CD4-positive, alpha-beta memory T cell (primary cell): Measurements from ENCODE around the gene AVPR2. TPM values are rescaled to one million over a fixed set of nuclear protein-coding genes. Genes with fewer than 3 reads are reported as not detected.

Experiments used
- CTCF ChIA-PET: fragments of 350-600 bp; sonication (Branson Sonifier 250); formaldehyde crosslinking; loops from one replicate; lab custom pipeline; 2021; ENCODE audit warnings: inconsistent platforms; ENCODE audit not compliant: partially characterized antibody; lab: Charles Lee
- POLR2A ChIA-PET: fragments of 350-600 bp; sonication (Branson Sonifier 250); formaldehyde crosslinking; loops from one replicate; lab custom pipeline; 2021; ENCODE audit not compliant: partially characterized antibody; lab: Charles Lee
- DNase-seq, 5 donors: peaks; one replicate each; pipeline versions ENCODE4 v3.0.0 to v3.0.0-alpha.2; 2020 to 2022; ENCODE audit warnings: mixed read lengths in 1 of 5
- H3K27ac ChIP-seq: one replicate; pipeline ENCODE4 v1.7.0; 2013; ENCODE audit warnings: low read depth, low read length
- H3K27me3 ChIP-seq: 2 replicates; pipeline ENCODE4 v1.7.0; 2013; ENCODE audit warnings: mild to moderate bottlenecking, low read length, moderate library complexity; ENCODE audit not compliant: insufficient read depth
- H3K36me3 ChIP-seq: 2 replicates; pipeline ENCODE4 v1.7.0; 2013; ENCODE audit warnings: mild to moderate bottlenecking, low read length, moderate library complexity; ENCODE audit not compliant: insufficient read depth
- H3K4me1 ChIP-seq: 2 replicates; pipeline ENCODE4 v1.7.0; 2013; ENCODE audit warnings: mild to moderate bottlenecking, low read length, moderate library complexity; ENCODE audit not compliant: insufficient read depth
- H3K4me3 ChIP-seq, 2 donors: one replicate each; pipeline ENCODE4 v1.7.0; 2013; ENCODE audit warnings: low read length in 2 of 2, mild to moderate bottlenecking in 1 of 2
- H3K9me3 ChIP-seq, 2 donors: one replicate each; pipeline ENCODE4 v1.7.0; 2013; ENCODE audit warnings: low read length in 2 of 2, control low read depth in 1 of 2; ENCODE audit not compliant: control insufficient read depth in 1 of 2
- H3K27ac Mint-ChIP-seq, 7 donors: one replicate each; pipeline ENCODE4 v1.8.0; 2020 to 2021; ENCODE audit warnings: mixed read lengths in 7 of 7, mild to moderate bottlenecking in 6 of 7, inconsistent platforms in 3 of 7, moderate library complexity in 3 of 7
- H3K27me3 Mint-ChIP-seq, 2 donors: one replicate each; pipeline ENCODE4 v1.8.0; 2020 to 2021; ENCODE audit warnings: mixed read lengths in 2 of 2
- H3K36me3 Mint-ChIP-seq, 2 donors: one replicate each; pipeline ENCODE4 v1.8.0; 2020 to 2021; ENCODE audit warnings: mixed read lengths in 2 of 2, inconsistent platforms in 1 of 2, mild to moderate bottlenecking in 1 of 2
- H3K4me1 Mint-ChIP-seq, 4 donors: one replicate each; pipeline ENCODE4 v1.8.0; 2020 to 2021; ENCODE audit warnings: mixed read lengths in 4 of 4, mild to moderate bottlenecking in 1 of 4
- H3K4me3 Mint-ChIP-seq, 8 donors: one replicate each; pipeline ENCODE4 v1.8.0; 2020 to 2021; ENCODE audit warnings: mixed read lengths in 8 of 8, mild to moderate bottlenecking in 7 of 8, moderate library complexity in 6 of 8, inconsistent platforms in 3 of 8
- H3K9me3 Mint-ChIP-seq, 8 donors: one replicate each; pipeline ENCODE4 v1.8.0; 2020 to 2021; ENCODE audit warnings: mixed read lengths in 8 of 8, mild to moderate bottlenecking in 5 of 8, inconsistent platforms in 3 of 8, moderate library complexity in 1 of 8
- intact Hi-C: fragments of 100-400 bp; cut with micrococcal nuclease; formaldehyde crosslinking; loops from one replicate; pipeline ENCODE4 v1.15.1; 2023
- polyA plus RNA-seq, 2 donors: library from polyadenylated mRNA; unstranded; fragments of 300-500 nt; fragmentation: Illumina TruSeq; gene quantifications; one replicate each; pipeline ENCODE4 v1.2.3, GENCODE V29; 2021
- total RNA-seq, 2 experiments: library from RNA; stranded (reverse); gene quantifications; one replicate each; pipeline ENCODE4 v1.2.3, GENCODE V29; 2021

AVPR2 gene
- total and polyA plus RNA-seq, 4 experiments from 2014 or later, result 0.15 TPM; not detected in 3

DNA sequence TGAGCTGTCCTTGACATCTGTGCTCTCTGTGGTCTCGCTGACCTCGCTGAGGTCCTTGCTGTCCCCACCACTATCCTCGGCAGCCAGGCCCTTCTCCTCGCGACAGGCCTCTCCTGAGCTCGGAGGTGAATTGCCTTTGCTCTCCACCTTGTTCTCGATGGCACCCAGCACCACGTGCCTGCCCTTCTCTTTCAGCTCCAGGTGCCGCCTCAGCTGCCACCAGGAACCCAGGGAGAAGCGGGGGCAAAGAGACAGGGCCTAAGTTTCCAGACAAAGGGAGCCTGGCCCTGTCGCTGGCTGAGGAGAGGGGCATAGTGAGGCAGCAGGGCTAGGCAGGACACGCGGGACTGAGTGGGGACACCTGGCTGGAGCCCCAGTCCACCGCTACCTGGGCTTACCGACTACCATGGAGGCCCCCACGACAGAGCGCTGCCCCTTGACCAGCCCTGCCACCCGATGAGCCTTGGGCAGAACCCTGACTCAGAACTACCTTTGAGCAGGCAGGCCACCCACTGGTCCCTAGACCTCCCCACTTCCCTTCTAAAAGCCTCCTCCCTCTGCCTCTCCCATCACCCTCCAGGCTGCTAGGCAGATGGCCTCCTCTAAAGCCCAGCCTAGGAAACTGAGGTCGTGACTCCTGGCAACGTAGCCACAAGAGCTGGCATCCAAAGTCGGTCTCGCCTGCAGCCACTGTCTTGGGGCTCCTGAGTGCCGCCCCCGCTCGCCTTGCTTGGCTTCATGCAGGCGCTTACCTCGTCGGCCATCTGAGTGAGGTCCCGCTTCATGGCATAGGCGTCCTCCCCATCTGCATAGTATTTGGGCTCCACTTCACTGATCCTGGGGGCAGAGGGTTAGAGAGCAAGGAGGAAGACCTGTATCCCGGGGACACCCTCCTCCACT is 25.8 kb downstream of the AVPR2 start:
- intact Hi-C loops, result no loop called here
- Mint-ChIP-seq H3K9me3 (no peaks in the 10 kb centered on the region), H3K27me3 (no peaks in the 10 kb centered on the region), H3K27ac (peak overlapping the region in 3 of 7 donors; percentile 57 to 74 (median 57)), H3K36me3 (peaks cover 5 to 25% of the 10 kb centered on the region in 2 donors), H3K4me1 (peaks cover 7 to 57% (median 42%) of the 10 kb centered on the region in 4 donors), H3K4me3 (peak overlapping the region in 1 of 8 donors; percentile 15)
- Histone ChIP-seq H3K4me3 (no peak overlapping the region), H3K9me3 (no peaks in the 10 kb centered on the region), H3K27me3 (no peaks in the 10 kb centered on the region), H3K36me3 (peaks cover 4% of the 10 kb centered on the region), H3K4me1 (peaks cover 15% of the 10 kb centered on the region), H3K27ac (no peak overlapping the region)
- DNase-seq, result no peak
- POLR2A ChIA-PET, result interaction anchor here (20.6 kb wide), 1 partner anchor 13 kb away, joined by 447 read pairs; the partner anchor contains the start of genes NAA10 and RENBP
- CTCF ChIA-PET, result interaction anchor here (0.8 to 14.9 kb wide), 2 partner anchors 16 to 102 kb away, joined by 3 to 290 read pairs; partner anchors contain the start of gene RENBP

DNA sequence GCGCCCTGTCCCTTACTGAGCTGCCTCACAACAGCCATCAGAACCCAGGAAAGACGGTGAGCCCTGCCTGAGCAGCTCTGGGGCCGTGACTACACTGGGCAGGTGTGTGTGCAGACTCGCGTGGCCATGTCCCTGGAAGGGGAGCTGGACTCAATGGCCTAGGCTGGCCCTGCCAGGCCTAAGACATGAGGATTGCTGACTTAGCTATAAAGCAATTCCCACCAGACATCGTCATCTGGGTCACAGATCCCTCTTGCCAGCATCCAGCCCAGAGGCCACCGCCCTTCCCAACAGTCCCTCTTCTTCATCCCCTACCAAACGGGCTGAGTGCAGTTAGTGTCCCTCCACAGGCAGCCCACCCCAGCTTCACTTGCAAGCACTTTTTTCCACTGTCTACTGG is 26.7 kb downstream of the AVPR2 start:
- POLR2A ChIA-PET, result interaction anchor here (20.6 kb wide), 1 partner anchor 12 kb away, joined by 447 read pairs; the partner anchor contains the start of genes NAA10 and RENBP
- DNase-seq, result no peak
- Histone ChIP-seq H3K36me3 (peaks cover 4% of the 10 kb centered on the region), H3K4me1 (peaks cover 15% of the 10 kb centered on the region), H3K4me3 (no peak overlapping the region), H3K27ac (no peak overlapping the region), H3K27me3 (no peaks in the 10 kb centered on the region), H3K9me3 (no peaks in the 10 kb centered on the region)
- H3K9me3 Mint-ChIP-seq, result no peaks in the 10 kb centered on the region
- H3K27ac Mint-ChIP-seq, result peak overlapping the region in 6 of 7 donors; percentile 42 to 81 (median 58)
- intact Hi-C loops, result no loop called here
- H3K4me3 Mint-ChIP-seq, result peak overlapping the region in 1 of 8 donors; percentile 39
- H3K27me3 Mint-ChIP-seq, result no peaks in the 10 kb centered on the region
- peaks cover 5 to 21% of the 10 kb centered on the region in 2 donors for H3K36me3 Mint-ChIP-seq
- CTCF ChIA-PET, result interaction anchor here (14.9 kb wide), 1 partner anchor 15 kb away, joined by 290 read pairs; the partner anchor contains the start of gene RENBP
- H3K4me1 Mint-ChIP-seq, result peaks cover 7 to 53% (median 40%) of the 10 kb centered on the region in 4 donors

DNA sequence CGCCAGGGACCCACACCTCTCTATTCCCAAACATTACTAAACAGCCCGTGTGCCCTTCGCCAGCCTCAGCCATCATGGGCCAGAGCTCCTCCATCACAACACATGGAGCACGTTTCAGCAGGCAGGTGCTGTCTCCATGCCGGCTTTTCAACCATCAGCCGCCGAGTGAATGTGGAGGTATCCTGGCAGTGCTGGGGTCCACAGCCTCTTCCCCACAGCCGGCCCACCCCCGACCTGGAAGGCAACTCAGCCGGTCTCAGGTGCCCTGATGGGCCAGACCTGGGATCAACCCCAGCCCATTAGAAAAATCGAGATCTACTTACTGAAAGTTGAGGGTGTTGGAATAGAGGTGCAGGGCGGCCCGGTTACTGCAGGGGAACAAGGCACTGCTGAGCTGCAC is 27.3 kb downstream of the AVPR2 start:
- Histone ChIP-seq H3K36me3 (peaks cover 4% of the 10 kb centered on the region), H3K4me3 (no peak overlapping the region), H3K27ac (no peak overlapping the region), H3K4me1 (peaks cover 15% of the 10 kb centered on the region), H3K27me3 (no peaks in the 10 kb centered on the region), H3K9me3 (no peaks in the 10 kb centered on the region)
- ChIA-PET CTCF (interaction anchor here (5.1 to 14.9 kb wide), 2 partner anchors 8 to 15 kb away, joined by 34 to 290 read pairs; partner anchors contain the start of gene RENBP), POLR2A (interaction anchor here (0.9 to 20.6 kb wide), 2 partner anchors 12 to 26 kb away, joined by 3 to 447 read pairs; partner anchors contain the start of genes NAA10 and RENBP)
- Mint-ChIP-seq H3K36me3 (peaks cover 5 to 20% of the 10 kb centered on the region in 2 donors), H3K9me3 (peaks cover 0 to 3% (median 0%) of the 10 kb centered on the region in 8 donors), H3K27me3 (no peaks in the 10 kb centered on the region), H3K27ac (peak overlapping the region in 6 of 7 donors; percentile 31 to 89 (median 54)), H3K4me3 (peak overlapping the region in 1 of 8 donors; percentile 39), H3K4me1 (peaks cover 9 to 54% (median 40%) of the 10 kb centered on the region in 4 donors)
- intact Hi-C loops, result no loop called here
- DNase-seq, result no peak

DNA sequence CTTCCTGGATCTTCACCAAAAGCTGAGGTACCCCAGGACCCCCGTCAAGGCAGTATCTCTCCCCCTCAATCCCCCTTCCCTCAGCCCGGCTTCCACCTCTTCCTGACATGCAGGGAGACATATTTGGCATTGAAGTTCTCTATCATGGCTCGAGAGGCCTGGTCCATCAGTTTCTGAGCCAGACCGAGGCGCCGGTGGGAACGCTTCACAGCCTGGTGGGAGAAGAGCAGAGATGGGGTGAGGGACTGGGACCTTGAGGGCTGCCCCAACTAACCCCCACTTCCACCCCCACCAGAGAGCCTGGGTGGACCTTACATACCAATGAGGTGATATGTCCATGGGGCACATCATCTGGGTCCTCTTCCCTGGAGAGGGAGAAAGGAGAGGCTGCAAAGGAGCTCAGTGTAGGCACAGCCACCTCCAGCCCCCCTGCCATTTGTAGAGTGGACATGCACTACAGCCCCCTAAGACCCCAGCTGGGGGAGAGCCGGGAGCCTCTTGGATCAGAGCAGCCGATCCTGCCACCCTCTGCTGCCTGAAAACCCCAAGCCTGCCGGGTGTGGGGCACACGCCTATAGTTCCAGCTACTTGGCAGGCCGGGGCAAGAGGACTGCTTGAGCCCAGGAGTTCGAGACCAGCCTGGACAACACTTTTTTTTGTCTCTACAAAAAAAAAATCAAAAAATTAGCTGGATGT is 27.9 kb downstream of the AVPR2 start:
- Histone ChIP-seq H3K4me1 (peaks cover 15% of the 10 kb centered on the region), H3K36me3 (peaks cover 4% of the 10 kb centered on the region), H3K9me3 (no peaks in the 10 kb centered on the region), H3K27ac (no peak overlapping the region), H3K27me3 (no peaks in the 10 kb centered on the region), H3K4me3 (no peak overlapping the region)
- Mint-ChIP-seq H3K4me1 (peaks cover 9 to 48% (median 35%) of the 10 kb centered on the region in 4 donors), H3K27ac (peak overlapping the region in 2 of 7 donors; percentile 57 to 75), H3K36me3 (peaks cover 5 to 16% of the 10 kb centered on the region in 2 donors), H3K27me3 (no peaks in the 10 kb centered on the region), H3K9me3 (peaks cover 0 to 3% (median 0%) of the 10 kb centered on the region in 8 donors), H3K4me3 (no peak overlapping the region)
- intact Hi-C loops, result no loop called here
- DNase-seq, result no peak
- POLR2A ChIA-PET, result interaction anchor here (0.8 to 20.6 kb wide), 3 partner anchors 11 to 36 kb away, joined by 3 to 447 read pairs (median 3); partner anchors contain the start of genes NAA10 and RENBP
- CTCF ChIA-PET, result interaction anchor here (5.1 to 14.9 kb wide), 2 partner anchors 8 to 14 kb away, joined by 34 to 290 read pairs; partner anchors contain the start of gene RENBP

DNA sequence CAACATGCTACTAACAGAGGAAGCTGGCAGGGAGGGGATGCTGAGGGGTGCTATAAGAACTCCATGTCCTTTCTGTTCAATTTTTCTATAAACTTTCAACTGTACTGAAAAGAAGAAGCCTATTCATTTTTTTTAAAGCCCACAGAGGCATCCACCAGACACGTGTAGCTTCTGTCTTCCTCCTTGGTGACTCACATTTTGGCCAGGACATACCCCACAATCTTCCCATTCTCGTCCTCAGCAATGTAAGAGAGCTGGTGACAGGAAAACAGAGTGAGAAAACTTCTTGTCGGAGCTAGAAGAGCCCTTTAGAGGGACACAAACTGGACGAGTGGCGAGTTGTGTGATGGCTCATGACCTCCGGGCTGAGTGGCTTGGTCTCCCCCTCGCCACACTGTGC is 29.3 kb downstream of the AVPR2 start:
- Mint-ChIP-seq H3K27ac (peak overlapping the region; percentile 72 to 90 (median 81)), H3K36me3 (peaks cover 5 to 13% of the 10 kb centered on the region in 2 donors), H3K9me3 (peaks cover 0 to 3% (median 0%) of the 10 kb centered on the region in 8 donors), H3K27me3 (no peaks in the 10 kb centered on the region), H3K4me1 (peaks cover 10 to 38% (median 28%) of the 10 kb centered on the region in 4 donors), H3K4me3 (peak overlapping the region; percentile 84 to 91 (median 90))
- Histone ChIP-seq H3K27ac (peak overlapping the region; percentile 51), H3K9me3 (no peaks in the 10 kb centered on the region), H3K27me3 (no peaks in the 10 kb centered on the region), H3K4me1 (peaks cover 15% of the 10 kb centered on the region), H3K4me3 (peak overlapping the region; percentile 17 to 38), H3K36me3 (peaks cover 4% of the 10 kb centered on the region)
- ChIA-PET CTCF (interaction anchor here (5.1 to 14.9 kb wide), 2 partner anchors 10 to 13 kb away, joined by 34 to 290 read pairs; partner anchors contain the start of gene RENBP), POLR2A (interaction anchor here (0.6 to 21.2 kb wide), 7 partner anchors 7 to 465 kb away, joined by 3 to 447 read pairs (median 9); partner anchors contain the start of genes ARHGAP4, HCFC1, IRAK1 and NAA10)
- intact Hi-C loops, result loop anchor here (1.0 kb wide), 1 partner anchor 8 kb away; no protein-coding TSS in a partner anchor
- no peak for DNase-seq

DNA sequence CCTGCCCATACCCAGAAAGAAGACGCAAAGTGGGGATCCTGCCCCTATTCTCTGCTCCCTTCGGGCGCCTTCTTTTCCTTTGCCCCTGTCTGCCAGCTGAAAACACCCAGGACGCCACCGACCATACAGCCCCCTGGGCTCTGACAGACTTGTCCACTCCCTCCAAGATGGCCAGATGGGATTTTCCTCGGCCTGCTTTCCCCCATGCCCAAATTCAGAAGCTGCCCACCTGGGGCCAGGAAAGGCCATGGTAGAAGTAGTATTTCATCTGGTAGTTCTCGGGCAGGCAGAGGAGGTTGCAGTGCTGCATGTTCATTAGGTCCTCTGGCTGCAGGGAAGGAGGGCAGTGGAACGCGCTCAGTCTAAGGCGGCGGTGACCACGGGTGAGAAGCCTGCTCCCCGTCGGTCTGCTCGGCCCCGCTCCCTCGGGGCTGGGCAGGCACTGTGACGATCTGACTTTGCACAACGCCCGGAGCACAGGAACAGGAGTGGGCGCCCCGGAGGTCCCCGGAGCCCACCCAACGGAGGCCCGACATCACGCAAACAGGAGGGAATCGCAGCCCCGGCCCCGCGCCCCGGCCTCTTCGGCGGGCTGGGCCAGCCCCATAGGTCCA is 29.8 kb downstream of the AVPR2 start:
- H3K27ac ChIP-seq, result peak overlapping the region; percentile 51
- Mint-ChIP-seq H3K27ac (peak overlapping the region; percentile 72 to 90 (median 81)), H3K9me3 (peaks cover 0 to 3% (median 0%) of the 10 kb centered on the region in 8 donors), H3K4me1 (peaks cover 8 to 33% (median 25%) of the 10 kb centered on the region in 4 donors), H3K27me3 (no peaks in the 10 kb centered on the region), H3K36me3 (peaks cover 5 to 10% of the 10 kb centered on the region in 2 donors), H3K4me3 (peak overlapping the region; percentile 84 to 91 (median 90))
- CTCF ChIA-PET, result interaction anchor here (5.1 to 14.9 kb wide), 2 partner anchors 10 to 12 kb away, joined by 34 to 290 read pairs; partner anchors contain the start of gene RENBP
- POLR2A ChIA-PET, result interaction anchor here (0.6 to 21.2 kb wide), 7 partner anchors 7 to 464 kb away, joined by 3 to 447 read pairs (median 9); partner anchors contain the start of genes ARHGAP4, HCFC1, IRAK1 and NAA10
- no peaks in the 10 kb centered on the region for H3K27me3 ChIP-seq
- intact Hi-C loops, result loop anchor here (1.0 kb wide), 1 partner anchor 9 kb away; no protein-coding TSS in a partner anchor
- peak overlapping the region; percentile 17 to 38 for H3K4me3 ChIP-seq
- H3K4me1 ChIP-seq, result peaks cover 10% of the 10 kb centered on the region
- no peaks in the 10 kb centered on the region for H3K9me3 ChIP-seq
- no peak for DNase-seq
- H3K36me3 ChIP-seq, result peaks cover 4% of the 10 kb centered on the region
